AG04449 (cell line): ENCODE results near the gene C2orf76.

Experiments used
- CTCF ChIA-PET: fragments of 350-600 bp; formaldehyde crosslinking; extraction: SDS; loops from one replicate; lab custom pipeline; 2021; ENCODE audit warnings: antibody characterized with exemption; lab: Yijun Ruan, JAX
- POLR2A ChIA-PET: fragments of 400-600, 350-600 bp; formaldehyde crosslinking; extraction: SDS; loops from one replicate; lab custom pipeline; 2020; ENCODE audit warnings: antibody characterized with exemption, inconsistent platforms; lab: Yijun Ruan, JAX
- DNase-seq: peaks from one replicate; pipeline ENCODE4 v3.0.0-alpha.2; 2010; ENCODE audit warnings: low read depth, low spot score
- H3K4me3 ChIP-seq: 2 replicates; pipeline ENCODE4 v1.5.1; 2011; ENCODE audit warnings: low read depth, mild to moderate bottlenecking, control low read depth, low read length
- CTCF ChIP-seq: IDR thresholded peaks from one replicate; pipeline ENCODE4 v1.5.1; 2011; ENCODE audit warnings: mild to moderate bottlenecking, moderate library complexity, low read length, control low read depth, inconsistent platforms; ENCODE audit not compliant: insufficient read depth; ENCODE audit errors: missing control alignments

The C2orf76 gene

GRCh38 chr2:119256582-119256921 lies 110.1 kb downstream of the C2orf76 start:
- POLR2A ChIA-PET, result no interaction called here
- DNase-seq, result no peak
- TF ChIP-seq CTCF, result no peak
- H3K4me3 ChIP-seq, result no peak overlapping the region
- CTCF ChIA-PET, result interaction anchor here (1.0 kb wide), 1 partner anchor 9 kb away, joined by 4 read pairs; no protein-coding TSS in a partner anchor

- ChIA-PET POLR2A (interaction anchor here (0.7 to 1.4 kb wide), 3 partner anchors 24 to 32 kb away, joined by 3 to 6 read pairs (median 3); partner anchors contain the start of gene STEAP3), CTCF (interaction anchor here (1.0 to 2.6 kb wide), 4 partner anchors 8 to 37 kb away, joined by 3 to 12 read pairs (median 4); no protein-coding TSS in a partner anchor)
- no peak overlapping the region for H3K4me3 ChIP-seq
- no peak for TF ChIP-seq CTCF
- DNase-seq, result peak; percentile 92
These were observed 110.7 kb downstream of the C2orf76 start for GRCh38 chr2:119255760-119256581.

GRCh38 chr2:119254601-119255080 lies 112.0 kb downstream of the C2orf76 start:
- TF ChIP-seq CTCF, result no peak
- ChIA-PET POLR2A (no interaction called here), CTCF (interaction anchor here (0.7 to 2.6 kb wide), 6 partner anchors 9 to 373 kb away, joined by 3 to 12 read pairs (median 4); no protein-coding TSS in a partner anchor)
- H3K4me3 ChIP-seq, result no peak overlapping the region
- DNase-seq, result no peak

DNA sequence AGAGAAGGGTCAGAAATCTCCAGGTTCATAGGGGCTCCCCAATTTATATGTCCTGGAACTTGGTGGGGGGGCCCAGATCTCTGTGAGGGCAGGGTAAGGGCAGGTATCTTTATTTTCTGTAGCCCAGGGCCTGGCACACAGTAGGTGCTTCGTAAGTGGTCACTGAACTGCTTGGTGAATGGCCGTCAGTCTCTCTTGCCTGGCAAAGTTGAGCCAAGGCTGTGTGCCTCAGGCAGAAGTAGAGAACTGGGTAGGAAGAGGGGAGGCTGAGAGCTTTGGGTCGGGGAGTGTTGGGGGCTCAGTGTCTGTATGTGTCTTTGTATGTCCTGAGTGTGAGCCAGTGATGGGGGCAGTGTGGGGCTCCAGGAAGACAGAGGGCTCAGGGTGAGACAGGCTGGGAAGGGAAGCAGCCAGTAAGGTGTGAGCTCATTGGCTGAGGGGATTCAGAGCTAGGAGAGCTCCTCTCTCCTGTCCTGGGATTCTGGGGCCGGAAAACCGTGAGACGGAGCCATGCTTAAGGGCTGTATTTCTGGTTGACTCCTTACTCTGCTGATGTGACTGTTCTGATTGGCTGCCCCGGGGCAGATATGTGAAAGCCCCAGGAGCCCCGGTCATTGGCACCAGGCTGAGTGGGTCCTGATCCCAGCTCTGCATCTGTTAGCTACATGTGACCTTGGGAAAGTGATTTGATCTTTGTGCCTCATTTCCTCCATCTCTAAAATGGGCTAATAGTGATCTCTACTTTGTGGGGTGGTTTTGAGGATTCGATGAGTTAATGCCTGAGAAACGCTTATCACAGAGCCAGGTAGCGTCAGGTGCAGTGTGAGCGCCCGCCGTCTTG lies 112.7 kb downstream of the C2orf76 start:
- TF ChIP-seq CTCF, result no peak
- CTCF ChIA-PET, result interaction anchor here (0.6 to 2.6 kb wide), 9 partner anchors 10 to 372 kb away, joined by 3 to 12 read pairs (median 4); no protein-coding TSS in a partner anchor
- DNase-seq, result no peak
- POLR2A ChIA-PET, result interaction anchor here (1.7 to 1.8 kb wide), 2 partner anchors 13 to 22 kb away, joined by 4 to 8 read pairs; no protein-coding TSS in a partner anchor
- H3K4me3 ChIP-seq, result no peak overlapping the region

DNA sequence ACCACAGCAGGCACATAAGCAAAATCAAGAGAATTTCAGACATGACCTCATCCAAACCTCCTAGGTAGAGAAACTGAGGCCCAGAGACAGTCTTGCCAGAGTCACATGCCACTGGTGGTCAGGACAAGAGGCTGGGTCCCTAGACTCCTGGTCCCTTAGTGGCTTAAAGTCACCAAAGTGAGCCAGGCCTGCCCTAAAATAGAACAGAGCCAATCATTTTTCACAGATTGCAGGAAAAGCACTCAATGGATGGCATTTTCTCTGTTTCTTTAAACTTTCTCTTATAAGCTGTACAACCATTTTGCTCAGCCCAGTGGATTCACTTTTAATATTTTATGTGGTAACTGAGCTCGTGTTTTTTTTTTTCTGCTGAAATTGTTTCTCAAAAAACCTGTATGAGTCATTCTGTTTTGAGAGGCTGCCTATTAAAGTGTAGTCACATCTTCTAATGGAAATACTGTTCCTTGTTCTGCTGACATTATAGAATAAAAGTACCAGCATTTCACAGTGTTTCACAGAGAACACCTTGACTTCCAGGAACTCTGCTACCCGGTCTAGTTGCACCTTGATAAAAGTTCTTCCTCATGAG lies 113.4 kb downstream of the C2orf76 start:
- CTCF ChIA-PET, result interaction anchor here (0.6 to 2.6 kb wide), 8 partner anchors 11 to 372 kb away, joined by 3 to 12 read pairs (median 4); no protein-coding TSS in a partner anchor
- no peak for TF ChIP-seq CTCF
- no peak for DNase-seq
- H3K4me3 ChIP-seq, result no peak overlapping the region
- POLR2A ChIA-PET, result interaction anchor here (1.7 to 1.8 kb wide), 2 partner anchors 13 to 22 kb away, joined by 4 to 8 read pairs; no protein-coding TSS in a partner anchor
